GM12878 (cell line): ENCODE measurements around the gene PIGBOS1. TPM values are rescaled to one million over a fixed set of nuclear protein-coding genes. Genes with fewer than 3 reads are reported as not detected.
A peak's percentile ranks its signal among the peaks of the same experiment; 100 is the strongest.

Source experiments
- ATAC-seq: fragments of 200-7000 bp; cut with Tn5 transposase; 3 replicates; pipeline ENCODE4 v1.9.1; 2020; ENCODE audit warnings: mild to moderate bottlenecking, moderate library complexity
- BruUV-seq: library from RNA; stranded (reverse); fragments of 400-500 nt; replicated peaks from 2 replicates; lab custom pipeline; 2021; lab: Mats Ljungman, UMichigan
- CTCF ChIA-PET: fragments of 300-600 bp; sonication (Branson Sonifier 250); formaldehyde crosslinking; extraction: SDS; loops from one replicate; lab custom pipeline; 2021; ENCODE audit warnings: inconsistent platforms; lab: Yijun Ruan, JAX
- POLR2A ChIA-PET: fragments of 350-600 bp; formaldehyde crosslinking; extraction: SDS; loops from one replicate; lab custom pipeline; 2021; ENCODE audit warnings: inconsistent platforms; lab: Charles Lee
- RAD21 ChIA-PET: fragments of 300-600 bp; sonication (Branson Sonifier 250); formaldehyde crosslinking; loops from one replicate; lab custom pipeline; 2023; ENCODE audit warnings: antibody characterized with exemption; ENCODE audit not compliant: unreplicated experiment; lab: Charles Lee
- SMC1A ChIA-PET: fragments of 300-600 bp; sonication (Branson Sonifier 250); formaldehyde crosslinking; loops from one replicate; lab custom pipeline; 2023; ENCODE audit not compliant: unreplicated experiment, uncharacterized antibody; lab: Charles Lee
- DNase-seq: peaks from one replicate; pipeline ENCODE4 v3.0.0-alpha.2; 2011; ENCODE audit warnings: low read depth, low spot score
- FAIRE-seq: peaks from 3 replicates; lab custom pipeline; 2011; peaks lifted over from hg19 to GRCh38; lab: Jason Lieb, UNC
- H2AFZ ChIP-seq: 2 replicates; pipeline ENCODE4 v1.6.0; 2011; ENCODE audit warnings: low read depth, low read length, control low read depth; ENCODE audit not compliant: control insufficient read depth
- H3K27ac ChIP-seq: 2 replicates; pipeline ENCODE4 v1.5.1; 2011; ENCODE audit warnings: control low read depth; ENCODE audit not compliant: control insufficient read depth, insufficient read depth
- H3K27me3 ChIP-seq, 2 experiments: replicated peaks in 1 of 2; 2 replicates each; pipeline versions ENCODE4 v1.6.0 to v1.6.1; 2011; ENCODE audit warnings: low read length in 1 of 2; ENCODE audit not compliant: control insufficient read depth in 2 of 2, insufficient read depth in 2 of 2
- H3K36me3 ChIP-seq, 2 experiments: 2 replicates each; pipeline ENCODE4 v1.5.1; 2011; ENCODE audit warnings: low read length in 1 of 2; ENCODE audit not compliant: control insufficient read depth in 2 of 2, insufficient read depth in 2 of 2
- H3K4me1 ChIP-seq: 2 replicates; pipeline ENCODE4 v1.6.1; 2011; ENCODE audit warnings: mild to moderate bottlenecking, low read length, moderate library complexity, mixed read lengths; ENCODE audit not compliant: control insufficient read depth, insufficient read depth
- H3K4me2 ChIP-seq: 2 replicates; pipeline ENCODE4 v1.6.0; 2011; ENCODE audit warnings: control low read depth; ENCODE audit not compliant: control insufficient read depth, insufficient read depth
- H3K4me3 ChIP-seq: fragments of 200-600 bp; sonication (generic); 2 replicates; pipeline ENCODE4 v1.5.1; 2016
- H3K79me2 ChIP-seq: 2 replicates; pipeline ENCODE4 v1.6.0; 2011; ENCODE audit warnings: low read length; ENCODE audit not compliant: control insufficient read depth, insufficient read depth
- H3K9ac ChIP-seq: 2 replicates; pipeline ENCODE4 v1.8.0; 2011; ENCODE audit warnings: low read length, control low read depth, mixed read lengths; ENCODE audit not compliant: control insufficient read depth, insufficient read depth
- H3K9me3 ChIP-seq: replicated peaks from 3 replicates; pipeline ENCODE4 v1.5.1; 2011; ENCODE audit warnings: mild to moderate bottlenecking, low read length; ENCODE audit not compliant: control insufficient read depth, insufficient read depth
- H4K20me1 ChIP-seq: 2 replicates; pipeline ENCODE4 v1.6.0; 2011; ENCODE audit not compliant: control insufficient read depth, insufficient read depth
- E4F1 ChIP-seq: fragments of 450-650 bp; IDR thresholded peaks from 2 replicates; pipeline ENCODE4 v1.6.1; 2018; ENCODE audit warnings: borderline replicate concordance, mild to moderate bottlenecking; ENCODE audit not compliant: partially characterized antibody
- WGBS: methylation state at CpG from one replicate; pipeline ENCODE4 v1.1.6; 2016; ENCODE audit warnings: low lambda C conversion rate; ENCODE audit not compliant: insufficient replicate concordance, insufficient coverage; ENCODE audit errors: missing lambda C conversion rate; 5-methylcytosine and 5-hydroxymethylcytosine counted together
- in situ Hi-C: fragments of 300-500 bp; cut with MboI; formaldehyde crosslinking; loops from 9 replicates; pipeline ENCODE4 v1.14.3; 2018; ENCODE audit warnings: mixed read lengths
- intact Hi-C: fragments of 100-400 bp; cut with micrococcal nuclease; formaldehyde crosslinking; loops from one replicate; pipeline ENCODE4 v1.14.2; 2022; ENCODE audit not compliant: unreplicated experiment
- polyA plus RNA-seq, 11 experiments: library from polyadenylated mRNA; depleted of rRNA in 4 of 11; unstranded in 6 of 11; stranded (reverse) in 5 of 11; fragments of >200 nt; fragmentation: Nextera tagmentation in 4 of 11; fragmentation: Illumina TruSeq in 1 of 11; extraction: Ambion mirVana in 4 of 11; extraction: Trizol in 1 of 11; gene quantifications; 1 replicate in 1 of 11; 2 replicates in 10 of 11; pipeline versions ENCODE4 v1.2.1 to v1.2.3, GENCODE V29; 2011 to 2016; ENCODE audit warnings: inconsistent platforms in 2 of 11, missing spikeins in 2 of 11, low read depth in 1 of 11
- total RNA-seq, 4 experiments: library from RNA; depleted of rRNA in 3 of 4; stranded (reverse); fragments of >200 nt in 3 of 4; fragmentation: Illumina TruSeq in 1 of 4; extraction: Trizol in 1 of 4; gene quantifications; 2 replicates each; pipeline versions ENCODE4 v1.2.1 to v1.2.3, GENCODE V29; 2013 to 2021

PIGBOS1 gene
- total and polyA plus RNA-seq, 10 of the 15 experiments (the other 5 are each of a cell fraction or from before 2014, with no cell fraction given) = 7.1 to 24.7 (median 10.2) TPM

DNA sequence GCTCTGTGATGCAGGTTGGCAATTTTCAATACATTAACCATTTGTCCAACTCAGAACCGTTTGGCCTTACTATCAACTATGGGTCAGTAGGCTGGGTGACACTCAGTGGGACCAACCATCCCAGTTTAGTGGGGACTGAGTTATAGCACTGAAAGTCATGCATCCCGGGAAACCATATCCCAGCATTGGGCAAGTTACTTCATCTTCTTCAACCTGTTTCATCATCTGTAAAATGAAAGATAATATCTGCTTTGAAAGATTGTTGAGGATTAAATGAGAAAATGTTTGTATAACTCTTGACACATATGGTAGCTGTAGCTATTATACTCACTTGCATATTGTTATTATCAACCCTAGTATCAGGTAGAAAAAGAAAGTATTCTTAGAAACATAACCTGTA is 41.2 kb downstream of the PIGBOS1 start:
- Histone ChIP-seq H3K36me3 (no peaks in the 10 kb centered on the region; a peak in 1 of 4 replicates), H3K4me2 (peak overlapping the region; percentile 73), H2AFZ (no peak overlapping the region), H3K27ac (peak overlapping the region; percentile 79), H3K27me3 (no peaks in the 10 kb centered on the region), H3K79me2 (peaks cover 11% of the 10 kb centered on the region), H4K20me1 (no peaks in the 10 kb centered on the region), H3K9ac (peak overlapping the region; percentile 48; the same call in 1 of the 2 replicates), H3K9me3 (no peaks in the 10 kb centered on the region; the same call in 2 of the 3 replicates), H3K4me1 (peaks cover 42% of the 10 kb centered on the region), H3K4me3 (no peak overlapping the region)
- no peak for DNase-seq
- TF ChIP-seq E4F1 = no peak
- intact Hi-C loops = no loop called here
- ChIA-PET CTCF (interaction anchor here (0.7 to 2.3 kb wide), 4 partner anchors 9 to 60 kb away, joined by 3 to 11 read pairs (median 6); no protein-coding TSS in a partner anchor), RAD21 (interaction anchor here (1.0 to 3.4 kb wide), 11 partner anchors 10 to 162 kb away, joined by 3 to 20 read pairs (median 7); partner anchors contain the start of genes CCPG1, PIERCE2, PIGB and PIGBOS1), POLR2A (interaction anchor here (0.6 to 2.0 kb wide), 4 partner anchors 10 to 60 kb away, joined by 3 to 6 read pairs (median 4); no protein-coding TSS in a partner anchor), SMC1A (interaction anchor here (1.0 to 11.6 kb wide), 10 partner anchors 10 to 162 kb away, joined by 3 to 110 read pairs (median 9); partner anchors contain the start of genes PIGB and PIGBOS1)
- 48% methylated on average over 2 of the region's 2 CpGs for WGBS
- ATAC-seq = no peak
- no TSS peak for BruUV-seq
- in situ Hi-C loops = no loop called here
- no peak for FAIRE-seq
